GM18907 (cell line): ENCODE measurements around the gene WFDC12.
"Not testable (repeated sequence)": the region's sequence is repeated elsewhere in the genome, so short reads cannot be mapped to it uniquely, and the experiment has no call there.

Experiments
- ATAC-seq: cut with Tn5 transposase; IDR thresholded peaks from one replicate; pipeline ENCODE4 v1.9.1; 2021; ENCODE audit warnings: mild to moderate bottlenecking, moderate library complexity; ENCODE audit not compliant: unreplicated experiment

WFDC12 gene, protein sequence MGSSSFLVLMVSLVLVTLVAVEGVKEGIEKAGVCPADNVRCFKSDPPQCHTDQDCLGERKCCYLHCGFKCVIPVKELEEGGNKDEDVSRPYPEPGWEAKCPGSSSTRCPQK

DNA sequence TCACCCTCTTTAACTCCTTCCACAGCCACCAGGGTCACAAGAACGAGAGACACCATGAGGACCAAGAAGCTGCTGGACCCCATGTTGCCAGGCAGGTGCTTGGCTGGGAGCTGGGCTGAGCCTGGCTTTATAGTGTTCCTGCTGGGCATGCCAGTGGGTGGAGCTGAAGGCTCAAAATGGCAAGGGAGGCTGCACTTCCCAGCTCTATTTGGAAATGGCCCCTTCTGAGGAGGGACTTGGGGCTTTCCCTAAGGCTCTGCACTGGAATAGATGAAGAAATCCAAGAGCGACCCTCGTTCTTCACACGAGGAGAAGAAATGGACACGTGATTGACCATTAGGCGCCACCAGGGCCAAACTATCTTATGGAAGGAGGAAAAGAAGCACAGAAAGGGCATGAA lies at the start of gene WFDC12:
Gene WFDC12, minus strand, starts transcription at position 101 of the 400 bp plus-strand sequence. Its CDS starts 18 bp downstream, at position 83.
- ATAC-seq = no peak

- ATAC-seq = no peak
Observed at GRCh38 chr20:45173522-45173921, 49.3 kb upstream of the WFDC12 start.

DNA sequence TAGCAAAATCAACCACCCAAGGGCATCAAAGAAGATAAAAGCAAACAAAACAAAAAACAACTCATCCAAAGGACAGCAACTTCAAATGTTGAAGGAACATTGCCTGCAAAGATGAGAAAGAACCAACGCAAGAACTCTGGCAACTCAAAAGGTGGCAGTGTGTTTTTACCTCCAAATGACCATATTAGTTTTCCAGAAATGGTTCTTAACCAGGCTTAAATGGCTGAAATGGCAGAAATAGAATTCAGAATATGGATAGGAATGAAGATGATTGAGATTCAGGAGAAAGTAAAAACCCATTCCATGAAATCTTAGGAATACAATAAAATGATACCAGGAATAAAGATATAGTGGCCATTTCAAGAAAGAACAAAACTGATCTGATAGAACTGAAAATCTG lies 40.6 kb upstream of the WFDC12 start:
- no peak for ATAC-seq

DNA sequence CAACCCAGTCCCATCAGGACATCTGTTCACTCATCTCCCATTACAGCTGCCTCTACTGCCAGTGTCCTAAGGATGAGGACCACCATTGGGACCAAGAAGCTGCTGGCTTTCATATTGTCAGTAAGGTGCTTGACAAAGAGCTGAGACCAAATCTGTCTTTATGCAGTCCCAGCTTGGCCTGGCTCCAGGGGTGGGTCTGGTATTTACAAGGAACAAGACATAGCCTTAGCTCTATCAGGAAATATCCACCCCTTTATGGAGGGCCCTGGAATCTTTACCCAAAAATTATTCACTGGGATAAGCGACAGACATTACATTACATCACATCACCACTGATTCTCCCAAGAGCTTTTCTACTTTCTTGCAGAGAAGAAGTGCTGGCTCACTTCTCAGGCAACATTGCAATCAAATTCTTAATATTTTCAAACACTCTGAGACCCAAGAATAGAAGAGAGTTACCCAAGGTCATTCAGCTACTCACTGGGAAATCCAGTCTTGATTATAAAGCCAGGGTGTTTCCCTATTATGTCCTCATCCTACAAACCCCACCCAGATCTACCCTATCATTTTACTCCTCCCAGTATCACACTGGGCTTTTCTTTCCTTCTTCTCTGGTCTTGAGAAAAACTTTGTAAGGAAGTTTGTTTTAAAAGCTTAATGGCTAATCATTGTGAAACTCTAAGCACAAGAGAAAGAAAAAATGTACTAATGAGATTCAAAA lies 39.0 kb upstream of the WFDC12 start:
- no peak for ATAC-seq

- ATAC-seq = no peak
Observed at GRCh38 chr20:45157962-45158361, 33.7 kb upstream of the WFDC12 start.

DNA sequence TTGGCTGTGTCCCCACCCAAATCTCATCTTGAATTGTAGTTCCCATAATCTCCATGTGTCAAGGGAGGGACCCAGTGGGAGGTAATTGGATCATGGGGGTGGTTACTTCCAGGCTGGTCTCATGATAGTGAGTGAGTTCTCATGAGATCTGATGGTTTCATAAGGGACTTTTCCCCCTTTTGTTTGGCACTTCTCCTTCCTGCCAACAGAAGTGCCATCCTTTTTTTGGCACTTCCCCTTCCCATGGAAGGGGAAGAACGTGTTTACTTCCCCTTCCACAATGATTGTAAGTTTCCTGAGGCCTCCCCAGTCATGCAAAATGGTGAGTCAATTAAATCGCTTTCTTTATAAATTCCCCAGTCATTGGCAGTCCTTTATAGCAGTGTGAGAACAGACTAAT lies 32.4 kb upstream of the WFDC12 start:
- no peak for ATAC-seq

- not testable (repeated sequence) for ATAC-seq
Observed at GRCh38 chr20:45154794-45155193, 30.5 kb upstream of the WFDC12 start.

DNA sequence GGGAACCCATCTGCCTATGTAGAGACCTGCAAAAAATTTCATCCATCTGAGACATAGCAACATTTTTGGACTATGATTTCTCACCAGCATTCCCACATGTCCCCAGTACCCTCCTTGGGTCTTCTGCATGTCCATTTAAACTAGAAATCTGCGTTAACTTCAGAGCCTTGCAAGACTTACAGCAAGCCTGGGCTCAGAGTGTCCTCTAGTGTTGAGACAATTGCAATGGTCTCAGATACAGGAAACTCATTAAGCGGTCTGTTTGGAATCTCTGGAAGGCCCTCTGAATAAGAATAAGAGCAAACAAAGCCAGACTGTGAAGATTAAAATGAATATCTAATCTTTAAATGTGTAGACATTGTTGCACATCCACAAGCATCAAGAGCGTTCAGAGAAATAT lies 29.9 kb upstream of the WFDC12 start:
- ATAC-seq = no peak

DNA sequence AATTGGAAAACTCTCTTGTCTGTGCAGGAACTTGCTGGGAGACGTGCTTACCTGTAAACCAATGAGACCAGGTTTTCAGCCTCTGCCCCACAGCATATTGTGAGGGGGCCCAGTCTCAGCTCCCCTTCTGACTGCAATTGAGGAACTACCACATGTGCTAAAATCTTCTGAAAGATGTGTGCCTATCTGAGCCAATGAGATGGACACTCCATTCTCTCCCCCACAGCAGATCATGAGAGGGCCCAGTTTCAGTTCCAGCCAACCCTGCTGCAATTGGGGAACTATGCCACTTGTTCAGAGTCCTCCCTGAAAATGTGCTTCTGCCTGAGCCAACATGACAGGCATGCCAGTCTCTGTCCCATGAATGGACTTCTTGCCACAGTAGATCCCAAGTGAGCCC lies 29.5 kb upstream of the WFDC12 start:
- no peak for ATAC-seq

GRCh38 chr20:45153147-45153546 lies 28.9 kb upstream of the WFDC12 start:
- no peak for ATAC-seq

GRCh38 chr20:45152405-45152804 lies 28.1 kb upstream of the WFDC12 start:
- no peak for ATAC-seq

GRCh38 chr20:45149062-45149461 lies 24.8 kb upstream of the WFDC12 start:
- no peak for ATAC-seq

DNA sequence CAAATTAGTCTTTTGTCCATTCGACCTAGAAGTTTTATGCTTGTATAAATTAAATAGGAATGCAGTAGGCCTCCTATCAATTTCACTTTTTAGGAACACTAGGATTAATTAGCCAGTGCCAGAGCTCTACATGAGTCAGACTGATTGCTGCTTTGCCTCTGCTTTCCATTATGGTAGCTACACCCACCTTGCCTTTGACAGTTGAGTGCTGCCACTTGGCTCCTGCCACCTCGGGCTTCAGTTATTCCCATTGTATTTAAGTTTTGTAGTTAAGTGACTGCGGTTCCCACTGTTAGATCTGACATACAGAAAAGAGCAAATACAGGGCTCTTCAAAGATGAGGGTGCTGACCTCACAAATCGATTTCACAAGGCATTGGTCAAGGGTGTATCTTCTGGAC lies 16.6 kb upstream of the WFDC12 start:
- ATAC-seq = no peak

DNA sequence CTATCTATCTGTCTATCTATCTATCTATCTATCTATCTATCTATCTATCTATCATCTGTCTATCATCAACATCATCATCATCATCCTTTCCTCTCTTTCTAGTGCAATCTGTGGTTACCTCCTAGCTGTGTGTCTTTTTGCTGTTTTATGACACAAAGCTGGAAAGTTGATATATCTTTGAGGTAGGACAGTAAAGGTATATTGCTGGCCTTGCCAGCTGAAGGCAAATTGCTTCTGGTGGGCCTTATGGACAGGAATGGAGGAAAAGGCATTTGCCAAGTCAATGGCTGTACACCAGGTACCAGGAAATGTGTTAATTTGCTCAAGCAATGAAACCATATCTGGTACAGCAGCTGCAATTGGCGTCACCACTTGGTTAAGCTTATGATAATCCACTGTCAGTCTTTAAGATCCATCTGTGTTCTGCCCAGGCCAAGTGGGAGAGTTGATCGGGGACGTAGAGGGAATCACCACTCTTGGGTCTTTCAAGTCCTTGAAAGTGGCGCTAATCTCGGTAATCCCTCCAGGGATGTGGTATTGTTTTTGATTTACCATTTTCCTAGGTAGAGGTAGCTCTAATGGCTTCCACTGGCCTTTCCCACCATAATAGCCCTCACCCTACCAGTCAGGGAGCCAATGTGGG lies 15.6 kb upstream of the WFDC12 start:
- not testable (repeated sequence) for ATAC-seq

GRCh38 chr20:45138561-45139300 lies 14.5 kb upstream of the WFDC12 start:
- no peak for ATAC-seq

DNA sequence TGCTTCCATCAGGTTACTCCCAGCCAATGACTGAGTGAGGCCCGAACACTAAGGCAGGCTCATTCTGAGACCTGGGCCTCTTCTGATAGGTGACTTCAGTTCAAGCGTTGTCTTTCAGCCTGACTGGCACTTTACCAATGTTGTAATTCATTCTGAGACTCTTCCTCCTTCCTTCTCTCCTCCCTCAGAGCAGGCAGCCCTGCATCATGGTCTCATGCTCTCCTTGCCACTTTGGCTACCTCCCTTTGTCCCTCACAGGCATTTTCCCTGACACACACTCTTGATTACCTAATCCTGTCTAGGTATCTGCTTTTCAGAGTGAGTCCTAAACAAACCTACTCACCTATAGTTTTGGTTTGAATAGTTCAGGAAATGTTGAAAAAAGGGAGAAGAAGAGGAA lies 12.6 kb upstream of the WFDC12 start:
- ATAC-seq = no peak

GRCh38 chr20:45128099-45128498 lies 3.8 kb upstream of the WFDC12 start:
- ATAC-seq = no peak

GRCh38 chr20:45121388-45121787 lies 2.9 kb downstream of the WFDC12 start:
- no peak for ATAC-seq

DNA sequence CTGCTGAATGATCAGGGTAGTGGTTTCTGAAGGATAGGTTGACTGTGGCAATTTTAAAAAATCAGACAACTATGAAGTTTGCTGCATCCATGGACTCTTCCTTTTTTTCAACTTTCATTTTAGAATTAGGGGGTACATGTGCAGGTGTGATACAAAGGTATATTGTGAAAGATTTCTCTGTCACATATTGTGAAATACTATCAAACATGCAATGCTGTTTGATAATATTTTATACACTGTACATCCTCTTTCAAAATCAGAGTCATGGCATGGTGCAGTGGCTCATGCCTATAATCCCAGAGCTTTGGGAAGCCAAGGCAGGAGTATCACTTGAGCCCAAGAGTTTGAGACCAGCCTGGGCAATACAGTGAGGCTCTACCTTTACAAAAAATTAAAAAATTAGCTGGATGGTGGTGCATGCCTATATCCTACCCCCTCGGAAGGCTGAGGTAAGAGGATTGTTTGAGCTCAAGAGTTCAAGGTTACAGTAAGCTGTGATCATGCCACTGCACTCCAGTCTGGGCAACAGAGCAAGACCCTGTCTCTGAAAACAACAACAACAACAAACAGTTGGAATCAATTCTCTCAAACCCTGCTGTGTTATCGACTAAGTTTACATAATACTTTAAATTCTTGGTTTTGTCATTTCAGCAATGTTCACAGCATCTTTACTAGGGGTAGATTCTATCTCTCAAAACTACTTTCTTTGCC lies 4.6 kb downstream of the WFDC12 start:
- no peak for ATAC-seq

GRCh38 chr20:45118028-45118427 lies 6.2 kb downstream of the WFDC12 start:
- ATAC-seq = no peak

DNA sequence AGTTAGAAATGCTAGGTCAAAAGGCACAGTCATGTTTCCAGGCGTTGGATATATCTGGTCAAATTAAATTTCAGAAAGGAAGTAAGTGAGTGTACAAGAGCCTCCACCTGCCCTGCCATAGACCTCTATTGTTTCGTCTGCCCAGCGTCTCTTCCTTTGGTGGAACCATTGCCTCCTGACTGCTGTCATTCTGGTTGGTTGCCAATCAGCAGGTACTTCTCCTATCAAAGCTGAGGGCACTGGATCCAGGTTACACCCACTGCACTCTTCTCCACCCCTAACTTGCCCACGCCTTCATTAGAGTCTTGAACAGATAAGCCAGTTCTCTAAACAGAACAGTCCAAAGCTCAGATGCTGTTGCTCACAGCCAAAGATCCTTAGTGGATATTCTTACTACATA lies 6.7 kb downstream of the WFDC12 start:
- no peak for ATAC-seq
